Stimulated activated CD4-positive, alpha-beta T cell treated with anti-CD3 and anti-CD28 coated beads, Interleukin-2, amount 100 ng/mL, for 48 hours (primary cell): ENCODE data around the gene LDB1.
A peak's percentile ranks its signal among the peaks of the same experiment; 100 is the strongest.

Experiments
- DNase-seq, 2 donors: peaks; one replicate each; pipeline ENCODE4 v3.0.0-alpha.2; 2020

Gene LDB1

GRCh38 chr10:102112210-102112817 is 7.9 kb downstream of the LDB1 start:
- no peak for DNase-seq

- no peak for DNase-seq
Measured at GRCh38 chr10:102111276-102111675, 8.9 kb downstream of the LDB1 start.

- DNase-seq, result no peak
Measured at GRCh38 chr10:102109166-102110116, 10.7 kb downstream of the LDB1 start.

- no peak for DNase-seq
Measured at GRCh38 chr10:102106998-102107397, 13.2 kb downstream of the LDB1 start.

GRCh38 chr10:102102421-102102820 is 17.7 kb downstream of the LDB1 start:
- DNase-seq, result no peak

- no peak for DNase-seq
Measured at GRCh38 chr10:102101152-102101551, 19.0 kb downstream of the LDB1 start.

- DNase-seq, result no peak
Measured at GRCh38 chr10:102096449-102096848, 23.7 kb downstream of the LDB1 start.

GRCh38 chr10:102090772-102091171 is 29.4 kb downstream of the LDB1 start:
- DNase-seq, result no peak

- DNase-seq, result no peak
Measured at GRCh38 chr10:102086196-102086595, 34.0 kb downstream of the LDB1 start.

- DNase-seq, result no peak
Measured at GRCh38 chr10:102085336-102085735, 34.8 kb downstream of the LDB1 start.

GRCh38 chr10:102083541-102083940 is 36.6 kb downstream of the LDB1 start:
- no peak for DNase-seq

- peak; percentile 80 for DNase-seq
Measured at GRCh38 chr10:102072673-102073527, 47.3 kb downstream of the LDB1 start.

GRCh38 chr10:102069071-102069470 is 51.1 kb downstream of the LDB1 start:
- no peak for DNase-seq

GRCh38 chr10:102068216-102068615 is 52.0 kb downstream of the LDB1 start:
- no peak for DNase-seq

GRCh38 chr10:102067091-102067916 is 52.9 kb downstream of the LDB1 start:
- no peak for DNase-seq

GRCh38 chr10:102066399-102067088 is 53.6 kb downstream of the LDB1 start:
- no peak for DNase-seq

- peak in 1 of 2 donors; percentile 19 for DNase-seq
Measured at GRCh38 chr10:102065561-102066398, 54.4 kb downstream of the LDB1 start.

GRCh38 chr10:102064868-102065560 is 55.2 kb downstream of the LDB1 start, which contains the start of gene HPS6:
TSS of gene HPS6 (plus strand) at chr10:102065349. CDS start at chr10:102065475, 126 bp downstream.
- DNase-seq, result peak; percentile 87

- no peak for DNase-seq
Measured at GRCh38 chr10:102064503-102064867, 55.7 kb downstream of the LDB1 start.

GRCh38 chr10:102059987-102060386 is 60.2 kb downstream of the LDB1 start:
- no peak for DNase-seq
